Liver (tissue), 9 donors: ENCODE measurements around the gene FEM1C. TPM values are rescaled to one million over a fixed set of nuclear protein-coding genes. Genes with fewer than 3 reads are reported as not detected.

Source experiments
- DNase-seq: peaks from one replicate; pipeline ENCODE4 v3.0.0-alpha.2; 2017; ENCODE audit warnings: low spot score
- H3K27ac ChIP-seq, 2 donors: one replicate each; pipeline ENCODE4 v1.7.0; 2013; ENCODE audit warnings: inconsistent platforms in 2 of 2, low read length in 2 of 2, control low read depth in 1 of 2, low read depth in 1 of 2, mild to moderate bottlenecking in 1 of 2
- H3K27me3 ChIP-seq, 4 donors: one replicate each; pipeline versions ENCODE4 v1.6.1 to v1.7.0; 2013; ENCODE audit warnings: low read length in 3 of 4, inconsistent platforms in 1 of 4, mild to moderate bottlenecking in 1 of 4, moderate library complexity in 1 of 4; ENCODE audit not compliant: control insufficient read depth in 4 of 4, insufficient read depth in 4 of 4
- H3K36me3 ChIP-seq, 4 donors: one replicate each; pipeline versions ENCODE4 v1.6.1 to v1.7.0; 2013; ENCODE audit warnings: low read length in 3 of 4, mild to moderate bottlenecking in 3 of 4, low read depth in 1 of 4, moderate library complexity in 1 of 4; ENCODE audit not compliant: control insufficient read depth in 4 of 4, insufficient read depth in 3 of 4
- H3K4me1 ChIP-seq, 4 donors: one replicate each; pipeline versions ENCODE4 v1.6.1 to v1.7.0; 2013; ENCODE audit warnings: low read length in 3 of 4, mild to moderate bottlenecking in 3 of 4, moderate library complexity in 1 of 4; ENCODE audit not compliant: control insufficient read depth in 4 of 4, insufficient read depth in 4 of 4
- H3K4me3 ChIP-seq, 3 donors: one replicate each; pipeline versions ENCODE4 v1.6.1 to v1.7.0; 2013; ENCODE audit warnings: low read length in 3 of 3, control low read depth in 1 of 3, low read depth in 1 of 3, mild to moderate bottlenecking in 1 of 3
- H3K9ac ChIP-seq, 2 donors: one replicate each; pipeline ENCODE4 v1.7.0; 2013; ENCODE audit warnings: low read length in 2 of 2, mild to moderate bottlenecking in 2 of 2, moderate library complexity in 2 of 2, control low read depth in 1 of 2, low read depth in 1 of 2
- H3K9me3 ChIP-seq, 4 donors: one replicate each; pipeline versions ENCODE4 v1.6.1 to v1.7.0; 2013; ENCODE audit warnings: low read length in 3 of 4; ENCODE audit not compliant: control insufficient read depth in 4 of 4
- EGR1 ChIP-seq, 2 donors: IDR thresholded peaks; 2 replicates each; pipeline ENCODE4 v1.6.1; 2016 to 2018; ENCODE audit warnings: antibody characterized with exemption in 2 of 2, low read depth in 2 of 2
- FOXA1 ChIP-seq: IDR thresholded peaks from 2 replicates; pipeline ENCODE4 v1.6.1; 2016; ENCODE audit warnings: antibody characterized with exemption
- FOXA2 ChIP-seq: IDR thresholded peaks from 2 replicates; pipeline ENCODE4 v1.6.1; 2016; ENCODE audit warnings: antibody characterized with exemption
- HNF4A ChIP-seq, 2 donors: conservative IDR thresholded peaks; 2 replicates each; pipeline ENCODE4 v1.6.1; 2016; ENCODE audit warnings: antibody characterized with exemption in 2 of 2, mild to moderate bottlenecking in 2 of 2
- HNF4G ChIP-seq: IDR thresholded peaks from 2 replicates; pipeline ENCODE4 v1.6.1; 2016; ENCODE audit warnings: antibody characterized with exemption
- JUND ChIP-seq, 2 donors: IDR thresholded peaks; 2 replicates each; pipeline ENCODE4 v1.6.1; 2016; ENCODE audit warnings: antibody characterized with exemption in 2 of 2
- NR2F2 ChIP-seq: IDR thresholded peaks from 2 replicates; pipeline ENCODE4 v1.6.1; 2016; ENCODE audit warnings: antibody characterized with exemption
- RAD21 ChIP-seq, 2 donors: IDR thresholded peaks; 2 replicates each; pipeline ENCODE4 v1.6.1; 2016; ENCODE audit warnings: antibody characterized with exemption in 2 of 2, mild to moderate bottlenecking in 2 of 2
- REST ChIP-seq: IDR thresholded peaks from 2 replicates; pipeline ENCODE4 v1.6.1; 2016; ENCODE audit warnings: antibody characterized with exemption, mild to moderate bottlenecking
- RXRA ChIP-seq, 2 donors: IDR thresholded peaks; 2 replicates each; pipeline ENCODE4 v1.6.1; 2017 to 2018; ENCODE audit warnings: antibody characterized with exemption in 2 of 2, mild to moderate bottlenecking in 1 of 2
- SP1 ChIP-seq: IDR thresholded peaks from 2 replicates; pipeline ENCODE4 v1.6.1; 2018; ENCODE audit warnings: antibody characterized with exemption, mild to moderate bottlenecking
- TAF1 ChIP-seq: conservative IDR thresholded peaks from 2 replicates; pipeline ENCODE4 v1.6.1; 2016; ENCODE audit warnings: antibody characterized with exemption, mild to moderate bottlenecking
- YY1 ChIP-seq: IDR thresholded peaks from 2 replicates; pipeline ENCODE4 v1.6.1; 2016; ENCODE audit warnings: antibody characterized with exemption, mild to moderate bottlenecking
- WGBS: extraction: QIAGEN DNeasy Blood & Tissue Kit; methylation state at CpG from one replicate; pipeline ENCODE4 v1.1.7; 2013; 5-methylcytosine and 5-hydroxymethylcytosine counted together
- polyA plus RNA-seq, 2 donors: library from polyadenylated mRNA; stranded (reverse) in 1 of 2; unstranded in 1 of 2; fragments of 200-250 nt in 1 of 2; fragments of >200 nt in 1 of 2; fragmentation: Nextera tagmentation in 1 of 2; extraction: Ambion mirVana in 1 of 2; gene quantifications; one replicate each; pipeline versions ENCODE4 v1.2.1 to v1.2.3, GENCODE V29; 2013 to 2015
- total RNA-seq, 2 donors: library from RNA; depleted of rRNA; stranded (reverse); fragments of >200 nt; gene quantifications; one replicate each; pipeline ENCODE4 v1.2.3, GENCODE V29; 2014
- TF ChIP-seq, protein P1 (sequence below): IDR thresholded peaks from 2 replicates; pipeline ENCODE4 v1.6.1; 2016; ENCODE audit warnings: antibody characterized with exemption
- TF ChIP-seq, protein P2 (sequence below): IDR thresholded peaks from 2 replicates; pipeline ENCODE4 v1.6.1; 2016; ENCODE audit warnings: antibody characterized with exemption
- TF ChIP-seq, protein P3 (sequence below): IDR thresholded peaks from 2 replicates; pipeline ENCODE4 v1.6.1; 2016; ENCODE audit warnings: antibody characterized with exemption
- TF ChIP-seq, protein P4 (sequence below): fragments of 150-350 bp; IDR thresholded peaks from 2 replicates; pipeline ENCODE4 v1.5.1; 2017; ENCODE audit warnings: improper control_type of control experiment, low read depth, low read length; ENCODE audit not compliant: missing input control
- donor health status: healthy.
- donor health status: healthy.
- donor health status: healthy.
- donor health status: healthy.
- donor health status: healthy.

Gene FEM1C
- total and polyA plus RNA-seq, 4 donors, result 3.4 to 14.3 (median 8.8) TPM

- Histone ChIP-seq H3K36me3 (no peaks in the 10 kb centered on the region), H3K9me3 (no peaks in the 10 kb centered on the region), H3K4me1 (no peaks in the 10 kb centered on the region), H3K9ac (no peak overlapping the region), H3K27me3 (no peaks in the 10 kb centered on the region), H3K4me3 (no peak overlapping the region), H3K27ac (no peak overlapping the region)
- no peak for DNase-seq
- WGBS, result 88% methylated on average over 2 of the region's 2 CpGs
- TF ChIP-seq HNF4G, result no peak
- no peak for TF ChIP-seq EGR1 (IDR thresholded peaks at IDR 0.05; ENCODE audit: low read depth in 2 of 2)
- no peak for TF ChIP-seq YY1
- no peak for TF ChIP-seq SP1
- no peak for TF ChIP-seq FOXA2
- TF ChIP-seq, protein P1, sequence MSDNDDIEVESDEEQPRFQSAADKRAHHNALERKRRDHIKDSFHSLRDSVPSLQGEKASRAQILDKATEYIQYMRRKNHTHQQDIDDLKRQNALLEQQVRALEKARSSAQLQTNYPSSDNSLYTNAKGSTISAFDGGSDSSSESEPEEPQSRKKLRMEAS, result no peak
- no peak for TF ChIP-seq REST
- no peak for TF ChIP-seq JUND (IDR thresholded peaks at IDR 0.05)
- TF ChIP-seq TAF1, result no peak
- TF ChIP-seq, protein P2, sequence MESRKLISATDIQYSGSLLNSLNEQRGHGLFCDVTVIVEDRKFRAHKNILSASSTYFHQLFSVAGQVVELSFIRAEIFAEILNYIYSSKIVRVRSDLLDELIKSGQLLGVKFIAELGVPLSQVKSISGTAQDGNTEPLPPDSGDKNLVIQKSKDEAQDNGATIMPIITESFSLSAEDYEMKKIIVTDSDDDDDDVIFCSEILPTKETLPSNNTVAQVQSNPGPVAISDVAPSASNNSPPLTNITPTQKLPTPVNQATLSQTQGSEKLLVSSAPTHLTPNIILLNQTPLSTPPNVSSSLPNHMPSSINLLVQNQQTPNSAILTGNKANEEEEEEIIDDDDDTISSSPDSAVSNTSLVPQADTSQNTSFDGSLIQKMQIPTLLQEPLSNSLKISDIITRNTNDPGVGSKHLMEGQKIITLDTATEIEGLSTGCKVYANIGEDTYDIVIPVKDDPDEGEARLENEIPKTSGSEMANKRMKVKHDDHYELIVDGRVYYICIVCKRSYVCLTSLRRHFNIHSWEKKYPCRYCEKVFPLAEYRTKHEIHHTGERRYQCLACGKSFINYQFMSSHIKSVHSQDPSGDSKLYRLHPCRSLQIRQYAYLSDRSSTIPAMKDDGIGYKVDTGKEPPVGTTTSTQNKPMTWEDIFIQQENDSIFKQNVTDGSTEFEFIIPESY, result no peak
- TF ChIP-seq FOXA1, result no peak
- no peak for TF ChIP-seq NR2F2
- TF ChIP-seq, protein P3, sequence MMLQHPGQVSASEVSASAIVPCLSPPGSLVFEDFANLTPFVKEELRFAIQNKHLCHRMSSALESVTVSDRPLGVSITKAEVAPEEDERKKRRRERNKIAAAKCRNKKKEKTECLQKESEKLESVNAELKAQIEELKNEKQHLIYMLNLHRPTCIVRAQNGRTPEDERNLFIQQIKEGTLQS, result no peak
- TF ChIP-seq, protein P4, sequence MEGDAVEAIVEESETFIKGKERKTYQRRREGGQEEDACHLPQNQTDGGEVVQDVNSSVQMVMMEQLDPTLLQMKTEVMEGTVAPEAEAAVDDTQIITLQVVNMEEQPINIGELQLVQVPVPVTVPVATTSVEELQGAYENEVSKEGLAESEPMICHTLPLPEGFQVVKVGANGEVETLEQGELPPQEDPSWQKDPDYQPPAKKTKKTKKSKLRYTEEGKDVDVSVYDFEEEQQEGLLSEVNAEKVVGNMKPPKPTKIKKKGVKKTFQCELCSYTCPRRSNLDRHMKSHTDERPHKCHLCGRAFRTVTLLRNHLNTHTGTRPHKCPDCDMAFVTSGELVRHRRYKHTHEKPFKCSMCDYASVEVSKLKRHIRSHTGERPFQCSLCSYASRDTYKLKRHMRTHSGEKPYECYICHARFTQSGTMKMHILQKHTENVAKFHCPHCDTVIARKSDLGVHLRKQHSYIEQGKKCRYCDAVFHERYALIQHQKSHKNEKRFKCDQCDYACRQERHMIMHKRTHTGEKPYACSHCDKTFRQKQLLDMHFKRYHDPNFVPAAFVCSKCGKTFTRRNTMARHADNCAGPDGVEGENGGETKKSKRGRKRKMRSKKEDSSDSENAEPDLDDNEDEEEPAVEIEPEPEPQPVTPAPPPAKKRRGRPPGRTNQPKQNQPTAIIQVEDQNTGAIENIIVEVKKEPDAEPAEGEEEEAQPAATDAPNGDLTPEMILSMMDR, result no peak
Observed at GRCh38 chr5:115573133-115573532, 28.6 kb upstream of the FEM1C start.

GRCh38 chr5:115571441-115571878 is 26.9 kb upstream of the FEM1C start:
- 90% methylated on average over 5 of the region's 5 CpGs for WGBS
- no peak for DNase-seq
- no peak for TF ChIP-seq FOXA2
- TF ChIP-seq, protein P1, result no peak
- TF ChIP-seq, protein P4, result no peak
- TF ChIP-seq, protein P2, result no peak
- TF ChIP-seq EGR1 (IDR thresholded peaks at IDR 0.05; ENCODE audit: low read depth in 2 of 2), result no peak
- TF ChIP-seq HNF4A (conservative IDR thresholded peaks at IDR 0.05), result no peak
- no peak for TF ChIP-seq RXRA (IDR thresholded peaks at IDR 0.05)
- no peak for TF ChIP-seq RAD21 (IDR thresholded peaks at IDR 0.05)
- TF ChIP-seq NR2F2, result no peak
- no peak for TF ChIP-seq SP1
- no peak for TF ChIP-seq HNF4G

More at GRCh38 chr5:115571441-115571878, 26.9 kb upstream of the FEM1C start:
- H3K9me3 ChIP-seq, result no peaks in the 10 kb centered on the region
- no peak overlapping the region for H3K9ac ChIP-seq
- H3K4me1 ChIP-seq, result no peaks in the 10 kb centered on the region
- no peak overlapping the region for H3K27ac ChIP-seq
- H3K4me3 ChIP-seq, result no peak overlapping the region
- H3K36me3 ChIP-seq, result no peaks in the 10 kb centered on the region
- H3K27me3 ChIP-seq, result no peaks in the 10 kb centered on the region
